Mucosa of descending colon (tissue), 3 donors: ENCODE results near the gene HIRA. TPM values are rescaled to one million over a fixed set of nuclear protein-coding genes. Genes with fewer than 3 reads are reported as not detected.
A peak's percentile ranks its signal among the peaks of the same experiment; 100 is the strongest.

Experiments
- ATAC-seq: fragments of 200-7000 bp; cut with Tn5 transposase; one replicate; pipeline ENCODE4 v1.9.1; 2020; ENCODE audit warnings: mild to moderate bottlenecking, moderate library complexity
- DNase-seq, 3 donors: peaks; one replicate each; pipeline ENCODE4 v3.0.0-alpha.2; 2020
- H3K36me3 ChIP-seq: fragments of 200-600 bp; one replicate; pipeline ENCODE4 v1.8.0; 2021; ENCODE audit warnings: low read depth, mild to moderate bottlenecking
- H3K4me1 ChIP-seq: fragments of 200-600 bp; one replicate; pipeline ENCODE4 v1.8.0; 2021; ENCODE audit warnings: low read depth, mild to moderate bottlenecking
- H3K4me3 ChIP-seq: fragments of 200-600 bp; one replicate; pipeline ENCODE4 v1.8.0; 2021; ENCODE audit warnings: mild to moderate bottlenecking
- H3K9me3 ChIP-seq: fragments of 200-600 bp; one replicate; pipeline ENCODE4 v1.8.0; 2021; ENCODE audit warnings: mild to moderate bottlenecking
- intact Hi-C, 2 donors: fragments of 100-400 bp; cut with DNase I in 1 of 2; cut with micrococcal nuclease in 1 of 2; formaldehyde crosslinking; loops; one replicate each; pipeline versions ENCODE4 v1.11.0 to v1.11.1; 2022; cut with DNase I, micrococcal nuclease
- long read RNA-seq, 2 donors: library from polyadenylated mRNA; unstranded; transcript quantifications; one replicate each; pipeline ENCODE4 v2.0.0, GENCODE V29; 2019 to 2021
- total RNA-seq, 3 donors: library from RNA; stranded (reverse); fragmentation: NEBNext Ultra II Directional in 2 of 3; extraction: Animal tissue kit (Norgen Biotek cat#: 25700) in 2 of 3; gene quantifications; one replicate each; pipeline versions ENCODE4 v1.2.1 to v1.2.4, GENCODE V29; 2021 to 2023
- TF ChIP-seq, protein P1 (sequence below): fragments of 200-600 bp; IDR thresholded peaks from one replicate; pipeline ENCODE4 v1.8.0; 2022; ENCODE audit warnings: antibody characterized with exemption, mild to moderate bottlenecking
- donor health status: DM: no; HTN: no; CAD: no; lungs with moderate emphysema.
- donor health status: DM: no; HTN: no; CAD: no.
- donor health status: DM: no; HTN: yes; CAD: no.

Gene HIRA, protein sequence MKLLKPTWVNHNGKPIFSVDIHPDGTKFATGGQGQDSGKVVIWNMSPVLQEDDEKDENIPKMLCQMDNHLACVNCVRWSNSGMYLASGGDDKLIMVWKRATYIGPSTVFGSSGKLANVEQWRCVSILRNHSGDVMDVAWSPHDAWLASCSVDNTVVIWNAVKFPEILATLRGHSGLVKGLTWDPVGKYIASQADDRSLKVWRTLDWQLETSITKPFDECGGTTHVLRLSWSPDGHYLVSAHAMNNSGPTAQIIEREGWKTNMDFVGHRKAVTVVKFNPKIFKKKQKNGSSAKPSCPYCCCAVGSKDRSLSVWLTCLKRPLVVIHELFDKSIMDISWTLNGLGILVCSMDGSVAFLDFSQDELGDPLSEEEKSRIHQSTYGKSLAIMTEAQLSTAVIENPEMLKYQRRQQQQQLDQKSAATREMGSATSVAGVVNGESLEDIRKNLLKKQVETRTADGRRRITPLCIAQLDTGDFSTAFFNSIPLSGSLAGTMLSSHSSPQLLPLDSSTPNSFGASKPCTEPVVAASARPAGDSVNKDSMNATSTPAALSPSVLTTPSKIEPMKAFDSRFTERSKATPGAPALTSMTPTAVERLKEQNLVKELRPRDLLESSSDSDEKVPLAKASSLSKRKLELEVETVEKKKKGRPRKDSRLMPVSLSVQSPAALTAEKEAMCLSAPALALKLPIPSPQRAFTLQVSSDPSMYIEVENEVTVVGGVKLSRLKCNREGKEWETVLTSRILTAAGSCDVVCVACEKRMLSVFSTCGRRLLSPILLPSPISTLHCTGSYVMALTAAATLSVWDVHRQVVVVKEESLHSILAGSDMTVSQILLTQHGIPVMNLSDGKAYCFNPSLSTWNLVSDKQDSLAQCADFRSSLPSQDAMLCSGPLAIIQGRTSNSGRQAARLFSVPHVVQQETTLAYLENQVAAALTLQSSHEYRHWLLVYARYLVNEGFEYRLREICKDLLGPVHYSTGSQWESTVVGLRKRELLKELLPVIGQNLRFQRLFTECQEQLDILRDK
- total RNA-seq: 10 to 100 TPM; 24.0 to 35.0 (median 27.4) TPM
- long read RNA-seq, donor 1, full-length matches to known transcripts: 4 of 14 reads
- long read RNA-seq, donor 1, partial matches to known transcripts: 8 of 14 reads
- long read RNA-seq, donor 1, other reads (novel, unspliced or antisense): 2 of 14 reads
- long read RNA-seq, donor 2: 0 reads

DNA sequence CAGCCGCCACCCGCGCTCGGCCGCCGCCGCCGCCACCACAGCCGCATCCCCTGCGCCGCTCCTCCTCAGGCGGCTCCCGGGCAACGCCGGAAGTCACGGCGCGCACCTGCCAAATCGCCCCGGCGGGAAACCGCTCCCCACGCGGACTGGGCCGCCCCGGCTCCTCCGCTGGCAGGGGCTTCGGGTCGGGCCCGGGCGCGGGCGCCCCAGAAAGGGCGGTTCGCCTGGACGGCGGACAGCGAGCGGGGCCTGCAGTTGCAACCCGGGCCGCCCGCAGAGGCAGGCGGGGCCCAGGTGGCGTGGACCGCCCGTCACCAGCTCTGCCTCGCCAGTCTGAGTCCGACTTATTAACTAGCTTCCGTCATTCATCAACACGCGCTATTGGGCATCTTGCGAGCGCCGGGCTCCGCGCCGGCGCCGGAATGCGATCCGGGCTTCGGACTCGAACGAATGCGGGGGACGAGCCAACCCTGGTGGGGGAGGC lies at the start of gene HIRA:
HIRA (minus strand) TSS at position 85 of the 484 bp plus-strand sequence. CDS start 257 bp downstream, outside the sequence.
- TF ChIP-seq, protein P1, sequence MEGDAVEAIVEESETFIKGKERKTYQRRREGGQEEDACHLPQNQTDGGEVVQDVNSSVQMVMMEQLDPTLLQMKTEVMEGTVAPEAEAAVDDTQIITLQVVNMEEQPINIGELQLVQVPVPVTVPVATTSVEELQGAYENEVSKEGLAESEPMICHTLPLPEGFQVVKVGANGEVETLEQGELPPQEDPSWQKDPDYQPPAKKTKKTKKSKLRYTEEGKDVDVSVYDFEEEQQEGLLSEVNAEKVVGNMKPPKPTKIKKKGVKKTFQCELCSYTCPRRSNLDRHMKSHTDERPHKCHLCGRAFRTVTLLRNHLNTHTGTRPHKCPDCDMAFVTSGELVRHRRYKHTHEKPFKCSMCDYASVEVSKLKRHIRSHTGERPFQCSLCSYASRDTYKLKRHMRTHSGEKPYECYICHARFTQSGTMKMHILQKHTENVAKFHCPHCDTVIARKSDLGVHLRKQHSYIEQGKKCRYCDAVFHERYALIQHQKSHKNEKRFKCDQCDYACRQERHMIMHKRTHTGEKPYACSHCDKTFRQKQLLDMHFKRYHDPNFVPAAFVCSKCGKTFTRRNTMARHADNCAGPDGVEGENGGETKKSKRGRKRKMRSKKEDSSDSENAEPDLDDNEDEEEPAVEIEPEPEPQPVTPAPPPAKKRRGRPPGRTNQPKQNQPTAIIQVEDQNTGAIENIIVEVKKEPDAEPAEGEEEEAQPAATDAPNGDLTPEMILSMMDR: no peak
- DNase-seq (peak; percentile 80 to 90 (median 90)), ATAC-seq (peak; percentile 80)
- peaks cover 17% of the 10 kb centered on the region for H3K4me1 ChIP-seq
- intact Hi-C loops: no loop called here
- H3K9me3 ChIP-seq: no peaks in the 10 kb centered on the region
- peak within 1 kb of the TSS; percentile 74 for H3K4me3 ChIP-seq
- H3K36me3 ChIP-seq: no peaks in the 10 kb centered on the region

DNA sequence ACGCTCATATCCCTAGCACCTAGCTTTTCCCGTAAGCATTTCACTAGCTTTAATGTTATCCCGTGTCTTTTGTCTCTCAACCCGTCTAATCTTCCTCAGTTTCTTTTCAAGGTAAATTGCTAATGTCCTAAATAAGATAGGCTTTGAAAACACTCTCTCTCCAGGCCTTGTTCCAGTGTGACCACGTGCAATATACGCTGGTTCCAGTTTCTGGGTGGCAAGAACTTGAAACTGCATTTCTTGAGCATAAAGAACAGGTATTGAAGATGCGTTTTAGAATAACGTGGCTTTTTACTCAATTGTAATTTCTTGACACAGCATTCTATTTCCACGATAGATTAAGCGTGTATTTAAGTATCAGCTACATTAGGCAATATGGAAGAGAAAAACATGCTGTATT lies 49.3 kb upstream of the HIRA start:
- intact Hi-C loops: no loop called here
- no peaks in the 10 kb centered on the region for H3K36me3 ChIP-seq
- H3K9me3 ChIP-seq: no peaks in the 10 kb centered on the region
- ATAC-seq (no peak), DNase-seq (no peak)
- peaks cover 13% of the 10 kb centered on the region for H3K4me1 ChIP-seq
- TF ChIP-seq, protein P1: no peak
- H3K4me3 ChIP-seq: no peak overlapping the region

DNA sequence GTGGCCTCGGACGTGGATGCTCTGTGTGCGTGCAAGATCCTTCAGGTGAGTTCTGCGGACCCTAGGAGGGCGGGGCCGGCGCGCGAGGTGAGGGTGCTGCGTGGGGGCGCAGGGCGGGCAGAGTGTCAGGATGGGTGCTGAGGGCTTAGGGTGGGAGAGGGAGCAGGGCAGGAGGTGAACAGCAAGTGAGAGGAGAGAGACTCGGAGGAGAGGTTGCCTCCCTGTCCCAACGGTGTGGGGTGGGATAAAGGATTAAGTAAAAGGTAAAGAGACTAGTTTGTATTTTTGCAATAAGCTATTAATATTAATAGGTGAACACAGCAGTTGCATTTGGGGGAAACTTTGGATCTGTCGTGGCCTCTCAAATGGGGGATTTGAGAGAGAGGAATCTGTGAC lies 48.6 kb upstream of the HIRA start:
- TF ChIP-seq, protein P1: no peak
- Histone ChIP-seq H3K36me3 (no peaks in the 10 kb centered on the region), H3K9me3 (no peaks in the 10 kb centered on the region), H3K4me1 (peaks cover 13% of the 10 kb centered on the region), H3K4me3 (peak overlapping the region; percentile 44)
- intact Hi-C loops: no loop called here
- no peak for DNase-seq
- no peak for ATAC-seq

DNA sequence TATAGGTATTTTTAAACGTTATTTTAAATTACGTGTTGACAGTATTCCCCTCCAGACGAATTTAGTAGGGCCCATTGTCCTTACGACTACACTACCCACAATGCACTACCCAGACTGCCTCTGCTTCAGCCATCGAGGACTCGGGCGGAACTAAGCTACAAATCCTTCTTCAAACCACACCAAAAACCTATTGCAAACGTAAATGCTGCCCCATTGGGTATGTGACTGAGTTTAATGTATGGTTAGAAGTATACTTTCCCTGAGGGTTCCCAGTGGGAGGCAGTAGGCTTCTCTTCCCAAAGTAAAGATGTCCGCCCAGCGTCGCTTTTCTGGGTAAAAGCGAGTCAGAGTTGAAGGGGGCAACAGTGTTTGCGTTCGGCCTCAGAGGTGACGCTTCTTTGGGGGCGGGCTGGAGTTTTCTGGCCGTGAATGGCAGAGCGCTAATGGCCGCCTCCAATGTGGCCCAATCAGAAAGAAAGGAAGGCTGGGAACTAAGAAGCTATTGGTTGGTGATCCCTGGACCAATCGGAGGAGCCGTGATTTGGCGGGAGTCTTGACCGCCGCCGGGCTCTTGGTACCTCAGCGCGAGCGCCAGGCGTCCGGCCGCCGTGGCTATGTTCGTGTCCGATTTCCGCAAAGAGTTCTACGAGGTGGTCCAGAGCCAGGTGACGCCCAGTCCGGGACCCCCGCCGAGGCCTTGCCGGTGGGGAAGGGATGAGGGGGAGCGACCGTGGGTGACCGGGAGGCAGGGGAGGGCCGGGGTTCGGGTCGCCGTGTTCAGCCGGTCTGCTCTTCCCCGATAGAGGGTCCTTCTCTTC lies 48.0 kb upstream of the HIRA start, which contains the start of gene CDC45:
CDC45 (plus strand) TSS at position 566 of the 818 bp plus-strand sequence; CDS start at position 615, 49 bp downstream.
- ATAC-seq: peak; percentile 94
- intact Hi-C loops: no loop called here

More for the DNA sequence above, 48.0 kb upstream of the HIRA start, which contains the start of gene CDC45:
- peak; percentile 94 to 97 (median 96) for DNase-seq
- peaks cover 13% of the 10 kb centered on the region for H3K4me1 ChIP-seq
- H3K4me3 ChIP-seq: peak within 1 kb of the TSS; percentile 44
- H3K36me3 ChIP-seq: no peaks in the 10 kb centered on the region
- H3K9me3 ChIP-seq: no peaks in the 10 kb centered on the region
- TF ChIP-seq, protein P1: no peak
